ENCODE data around the gene STARD4.
A peak's percentile ranks its signal among the peaks of the same experiment; 100 is the strongest.

STARD4 gene

DNA sequence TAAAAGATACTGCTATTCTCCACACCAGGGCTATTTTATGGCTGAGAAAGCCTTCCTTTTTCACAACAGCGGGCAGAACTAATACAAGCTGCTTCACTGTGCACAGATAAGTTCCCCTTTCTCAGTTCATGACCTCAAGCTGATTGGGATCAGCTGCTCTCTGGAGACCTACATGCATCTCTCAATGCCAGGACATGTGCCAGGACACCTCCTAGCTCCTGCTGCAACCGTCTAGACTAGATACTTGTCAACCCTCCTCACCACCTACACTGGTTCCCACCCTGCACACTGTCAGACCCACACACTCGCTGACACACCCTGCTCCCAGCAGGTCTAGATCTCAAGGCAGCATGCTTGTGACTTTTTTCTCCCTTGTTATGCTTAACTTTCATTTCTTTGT, 39.8 kb downstream of the STARD4 start:
- no peak for FAIRE-seq
- DNase-seq (ENCODE audit: insufficient read length, low spot score) = no peak
- no peak for TF ChIP-seq POLR2A (IDR thresholded peaks at IDR 0.05; ENCODE audit: low read depth, low read length)

DNA sequence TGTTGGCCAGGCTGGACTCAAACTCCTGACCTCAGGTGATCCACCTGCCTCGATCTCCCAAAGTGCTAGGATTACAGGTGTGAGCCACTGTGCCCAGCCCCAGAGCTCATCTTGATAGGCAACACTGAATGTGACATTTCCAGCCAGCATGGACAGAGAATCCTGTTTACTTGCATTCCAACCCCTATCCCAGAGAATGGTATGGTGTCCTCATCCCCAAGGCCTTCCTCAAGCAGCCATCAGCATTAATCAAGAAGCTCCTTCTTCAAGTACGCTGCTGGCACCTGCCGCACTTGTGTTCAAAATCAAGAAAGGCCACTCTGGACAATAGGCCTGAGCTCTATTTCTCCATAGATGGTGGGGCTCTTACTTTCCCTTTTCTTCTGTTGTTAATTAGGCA, 40.2 kb downstream of the STARD4 start:
- no peak for TF ChIP-seq POLR2A (IDR thresholded peaks at IDR 0.05; ENCODE audit: low read depth, low read length)
- no peak for DNase-seq (ENCODE audit: insufficient read length, low spot score)
- FAIRE-seq = no peak

DNA sequence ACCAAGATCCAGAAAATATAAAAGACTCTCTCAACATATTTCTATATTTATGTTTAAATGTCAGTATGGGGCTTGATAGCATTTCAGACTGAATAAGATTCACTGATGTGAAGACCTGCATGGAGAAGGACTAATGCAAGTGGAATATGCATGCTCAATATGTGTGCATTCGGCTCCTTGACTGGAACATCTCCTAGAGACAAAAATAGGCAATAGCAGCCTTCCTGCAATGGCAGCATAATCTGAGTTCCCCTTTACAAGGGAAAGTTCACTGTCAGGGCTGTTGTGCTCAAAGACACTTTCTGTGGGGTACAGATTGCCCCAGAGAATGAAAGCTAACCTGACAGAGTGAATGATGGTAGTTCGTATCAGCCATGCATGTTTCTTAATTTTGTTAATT, 42.4 kb downstream of the STARD4 start:
- TF ChIP-seq POLR2A (IDR thresholded peaks at IDR 0.05; ENCODE audit: low read depth, low read length) = no peak
- DNase-seq (ENCODE audit: insufficient read length, low spot score) (no peak), FAIRE-seq (no peak)

DNA sequence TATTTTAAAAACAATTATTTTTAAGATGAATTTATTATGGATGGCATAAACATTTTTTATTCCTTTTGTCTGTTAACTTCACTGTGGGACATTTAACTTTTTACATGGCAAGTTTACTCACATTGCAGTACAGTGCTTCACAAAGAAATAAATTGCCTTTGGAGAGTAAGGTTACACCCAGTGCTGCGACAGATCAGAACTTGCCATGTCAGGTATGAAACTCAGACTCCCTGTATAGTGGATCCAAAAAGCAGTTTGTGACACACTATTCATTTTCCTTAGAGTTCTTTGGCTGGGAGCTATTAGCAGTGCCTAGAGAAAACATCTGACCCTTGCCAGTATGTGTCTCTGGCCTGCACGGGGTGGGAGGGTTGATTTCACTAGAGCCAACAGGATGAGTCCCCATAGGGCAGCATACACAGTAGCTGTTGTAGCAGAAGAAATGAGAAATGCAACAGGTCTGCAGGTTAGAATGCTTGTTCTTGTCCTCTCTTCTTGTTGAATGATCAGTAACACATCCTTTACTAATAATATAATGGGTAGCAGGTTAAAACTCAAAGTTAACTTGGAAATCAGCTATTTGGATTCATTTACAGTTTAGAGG, 42.9 kb downstream of the STARD4 start:
- FAIRE-seq = no peak
- no peak for DNase-seq (ENCODE audit: insufficient read length, low spot score)
- no peak for TF ChIP-seq POLR2A (IDR thresholded peaks at IDR 0.05; ENCODE audit: low read depth, low read length)

DNA sequence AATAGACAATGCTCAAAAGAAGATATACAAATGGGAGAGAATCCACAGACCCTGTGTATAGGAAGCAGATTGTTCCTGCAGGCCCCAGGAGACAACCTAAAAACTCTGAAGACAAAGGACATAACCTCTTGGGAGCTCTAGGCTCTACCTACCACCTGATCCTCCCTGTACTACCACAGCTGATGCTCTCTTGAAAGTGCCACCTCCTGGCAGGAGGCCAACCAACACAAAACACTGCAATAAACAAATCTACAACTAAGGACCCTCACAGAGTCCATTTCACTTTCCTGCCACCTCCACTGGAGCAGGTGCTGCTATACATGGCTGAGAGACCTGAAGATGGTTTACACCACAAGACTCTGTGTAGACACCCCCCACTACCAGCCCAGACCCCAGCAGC, 49.0 kb downstream of the STARD4 start:
- DNase-seq (ENCODE audit: insufficient read length, low spot score) = no peak
- TF ChIP-seq POLR2A (IDR thresholded peaks at IDR 0.05; ENCODE audit: low read depth, low read length) = no peak
- FAIRE-seq = no peak

DNA sequence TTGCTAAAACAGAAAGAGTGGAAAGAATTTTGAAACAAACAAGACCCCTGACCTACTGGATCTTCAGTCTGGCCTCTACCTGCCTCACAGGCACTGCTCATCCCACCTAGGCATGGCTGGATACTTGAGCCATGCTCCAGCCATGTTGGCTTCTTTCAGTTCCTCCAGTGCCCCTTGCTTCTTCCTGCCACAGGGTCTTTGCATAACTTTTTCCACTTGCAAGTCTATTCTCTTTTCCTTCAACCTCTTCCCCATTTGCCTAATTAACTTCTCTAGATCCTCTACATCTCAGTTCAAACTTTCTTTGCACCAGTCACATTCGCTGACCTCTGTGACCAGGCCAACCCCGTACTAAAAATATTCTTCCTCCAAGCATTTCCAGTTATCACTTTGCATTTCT, 50.4 kb downstream of the STARD4 start:
- TF ChIP-seq POLR2A (IDR thresholded peaks at IDR 0.05; ENCODE audit: low read depth, low read length) = no peak
- DNase-seq (ENCODE audit: insufficient read length, low spot score) = no peak
- FAIRE-seq = no peak

DNA sequence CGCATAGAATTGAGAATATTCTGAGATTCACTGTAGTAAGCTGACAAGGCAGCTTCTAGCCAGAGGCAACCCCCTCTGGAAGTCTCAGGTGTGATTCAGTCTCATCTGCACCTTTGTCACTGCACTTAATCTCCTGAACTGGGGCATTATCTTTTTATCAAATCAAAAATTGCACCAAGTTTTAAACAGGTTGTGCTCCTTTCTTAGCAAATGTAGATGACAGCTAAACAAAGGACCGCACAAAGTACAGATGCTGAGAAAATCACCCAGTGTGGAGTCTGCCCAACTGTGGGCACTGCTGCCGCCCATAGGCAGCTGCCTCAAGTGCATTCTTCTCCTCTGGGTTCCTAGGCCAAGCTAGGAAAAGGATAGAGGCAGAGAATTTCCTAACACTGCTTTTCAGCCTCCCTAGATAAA, 51.1 kb downstream of the STARD4 start:
- DNase-seq (ENCODE audit: insufficient read length, low spot score) (no peak), FAIRE-seq (peak; percentile 38)
- TF ChIP-seq POLR2A (IDR thresholded peaks at IDR 0.05; ENCODE audit: low read depth, low read length) = no peak

DNA sequence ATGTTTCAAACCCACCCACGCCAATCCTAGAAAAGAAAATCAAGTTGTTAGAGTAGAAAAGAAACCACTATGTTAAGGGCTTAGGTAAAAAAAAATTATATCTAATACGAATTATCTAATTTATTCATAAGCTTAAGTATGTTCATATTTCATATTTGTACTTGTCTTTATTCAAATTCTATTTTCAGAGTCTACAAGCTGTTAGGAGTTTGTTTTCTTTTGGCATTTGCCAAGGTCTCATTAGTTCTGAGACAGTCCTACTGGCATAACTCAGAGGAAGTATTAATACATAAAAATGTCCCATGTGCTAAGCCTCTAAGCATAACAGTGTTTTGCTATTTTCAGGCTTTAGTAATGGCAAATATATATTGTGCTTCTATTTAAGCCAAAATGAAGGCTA, 57.6 kb downstream of the STARD4 start:
- no peak for TF ChIP-seq POLR2A (IDR thresholded peaks at IDR 0.05; ENCODE audit: low read depth, low read length)
- no peak for FAIRE-seq
- DNase-seq (ENCODE audit: insufficient read length, low spot score) = no peak

DNA sequence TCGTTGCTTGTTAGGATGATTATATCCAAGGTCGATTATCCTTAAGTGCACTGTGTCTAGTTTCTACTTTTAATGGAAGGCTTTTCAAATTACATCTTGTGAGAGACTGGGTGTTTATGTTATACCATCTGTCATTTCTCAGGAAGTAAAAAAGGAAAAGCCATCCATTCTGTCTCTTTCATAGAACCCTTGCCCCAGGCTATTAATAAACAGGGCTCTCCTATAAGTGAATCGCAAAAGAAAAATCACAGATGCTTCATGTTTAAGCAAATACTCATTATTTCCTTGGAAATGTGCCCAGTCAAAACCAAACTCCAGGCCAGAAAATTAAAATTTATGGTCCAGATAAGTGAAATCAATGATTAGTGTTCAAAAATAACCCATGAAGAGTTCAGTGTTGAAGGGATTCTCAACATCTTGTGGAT, 58.1 kb downstream of the STARD4 start:
- no peak for FAIRE-seq
- no peak for TF ChIP-seq POLR2A (IDR thresholded peaks at IDR 0.05; ENCODE audit: low read depth, low read length)
- no peak for DNase-seq (ENCODE audit: insufficient read length, low spot score)

DNA sequence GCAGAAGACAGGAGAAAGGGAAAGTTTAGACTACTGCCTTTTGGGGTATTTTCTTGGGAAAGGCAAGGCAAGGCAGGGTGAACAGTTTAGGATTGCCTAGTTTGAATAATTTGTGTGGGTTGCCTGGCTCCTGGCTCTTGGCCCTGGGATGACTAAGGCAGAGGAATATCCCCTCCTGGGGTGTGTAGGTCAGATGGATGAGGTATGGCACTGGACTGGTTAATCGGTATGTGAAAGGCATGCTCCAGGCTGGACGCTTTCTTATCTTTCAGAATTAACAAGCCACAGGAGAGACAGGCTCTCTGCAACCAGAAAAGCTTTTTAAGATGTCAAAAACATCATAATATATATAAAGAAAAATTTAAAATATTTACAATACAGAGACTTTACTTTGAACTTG, 58.6 kb downstream of the STARD4 start:
- DNase-seq (ENCODE audit: insufficient read length, low spot score) (peak; percentile 11), FAIRE-seq (peak; percentile 94)
- no peak for TF ChIP-seq POLR2A (IDR thresholded peaks at IDR 0.05; ENCODE audit: low read depth, low read length)

DNA sequence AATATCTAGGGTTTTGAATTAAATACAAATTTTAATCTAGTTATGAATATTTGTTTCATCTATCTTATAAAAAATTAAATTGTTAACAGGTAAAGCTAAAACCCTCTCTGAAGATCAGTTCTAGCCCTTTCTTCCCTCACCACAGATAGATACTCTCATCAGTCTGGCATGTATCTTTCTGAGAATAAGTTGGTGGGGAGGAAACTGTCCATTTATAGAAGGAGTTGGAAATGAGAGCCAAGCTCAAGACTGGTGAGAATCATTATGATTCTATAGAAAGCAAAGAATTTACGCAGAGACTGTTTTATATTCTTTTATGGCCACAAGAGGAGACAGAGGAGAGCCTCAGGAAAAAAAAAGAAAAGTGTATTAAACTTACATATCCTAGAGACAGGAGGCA, 59.0 kb downstream of the STARD4 start:
- no peak for DNase-seq (ENCODE audit: insufficient read length, low spot score)
- no peak for TF ChIP-seq POLR2A (IDR thresholded peaks at IDR 0.05; ENCODE audit: low read depth, low read length)
- FAIRE-seq = peak; percentile 33

DNA sequence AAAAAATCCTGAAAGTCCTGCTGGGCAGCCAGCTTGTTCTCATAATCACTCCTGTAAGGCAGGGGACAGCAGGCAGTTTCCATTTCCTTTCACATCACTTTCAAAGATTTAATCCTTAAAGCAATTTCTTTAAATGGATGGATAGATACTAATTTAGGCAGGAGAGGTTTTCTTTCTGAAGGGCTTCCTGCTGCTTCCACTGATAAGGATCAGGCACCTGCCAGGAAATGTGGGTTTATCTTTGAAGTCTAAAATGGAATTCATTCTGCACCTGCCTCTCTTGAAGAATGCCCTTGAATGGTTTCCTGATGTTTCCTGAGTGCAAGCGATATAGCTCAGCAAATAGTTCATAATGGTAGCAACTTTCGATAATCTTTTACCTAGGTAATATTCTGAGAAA, 64.5 kb downstream of the STARD4 start:
- no peak for TF ChIP-seq POLR2A (IDR thresholded peaks at IDR 0.05; ENCODE audit: low read depth, low read length)
- no peak for FAIRE-seq
- DNase-seq (ENCODE audit: insufficient read length, low spot score) = no peak

DNA sequence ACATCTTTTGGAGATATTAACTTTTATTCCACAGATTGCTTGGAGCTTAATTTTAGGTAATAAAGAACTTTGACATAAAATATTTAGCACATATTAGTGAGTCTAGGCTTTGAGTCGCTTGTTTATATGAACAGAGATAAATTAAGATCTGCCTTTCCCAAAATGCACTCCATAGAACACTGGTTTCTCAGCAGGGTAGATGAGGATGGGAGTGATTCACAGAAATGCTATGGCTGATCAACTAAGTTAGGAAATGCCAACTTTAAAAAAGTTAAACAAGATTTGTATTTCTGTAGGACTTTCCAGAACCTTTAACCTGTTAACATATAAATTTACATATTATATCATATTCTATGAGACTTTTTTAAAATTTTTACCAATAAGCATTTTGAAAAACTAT, 65.2 kb downstream of the STARD4 start:
- no peak for TF ChIP-seq POLR2A (IDR thresholded peaks at IDR 0.05; ENCODE audit: low read depth, low read length)
- DNase-seq (ENCODE audit: insufficient read length, low spot score) = no peak
- peak; percentile 58 for FAIRE-seq

Data from H54 (cell line).